NCI-H1436 treated with DMSO at 0.1 percent for 48 hours (cell line): ENCODE measurements around the gene BMPR2.
"Not testable (repeated sequence)": the region's sequence is repeated elsewhere in the genome, so short reads cannot be mapped to it uniquely, and the experiment has no call there.

Experiments
- DNase-seq: peaks from one replicate; lab custom pipeline; 2025; lab: John Stamatoyannopoulos, UW

BMPR2 gene

DNA sequence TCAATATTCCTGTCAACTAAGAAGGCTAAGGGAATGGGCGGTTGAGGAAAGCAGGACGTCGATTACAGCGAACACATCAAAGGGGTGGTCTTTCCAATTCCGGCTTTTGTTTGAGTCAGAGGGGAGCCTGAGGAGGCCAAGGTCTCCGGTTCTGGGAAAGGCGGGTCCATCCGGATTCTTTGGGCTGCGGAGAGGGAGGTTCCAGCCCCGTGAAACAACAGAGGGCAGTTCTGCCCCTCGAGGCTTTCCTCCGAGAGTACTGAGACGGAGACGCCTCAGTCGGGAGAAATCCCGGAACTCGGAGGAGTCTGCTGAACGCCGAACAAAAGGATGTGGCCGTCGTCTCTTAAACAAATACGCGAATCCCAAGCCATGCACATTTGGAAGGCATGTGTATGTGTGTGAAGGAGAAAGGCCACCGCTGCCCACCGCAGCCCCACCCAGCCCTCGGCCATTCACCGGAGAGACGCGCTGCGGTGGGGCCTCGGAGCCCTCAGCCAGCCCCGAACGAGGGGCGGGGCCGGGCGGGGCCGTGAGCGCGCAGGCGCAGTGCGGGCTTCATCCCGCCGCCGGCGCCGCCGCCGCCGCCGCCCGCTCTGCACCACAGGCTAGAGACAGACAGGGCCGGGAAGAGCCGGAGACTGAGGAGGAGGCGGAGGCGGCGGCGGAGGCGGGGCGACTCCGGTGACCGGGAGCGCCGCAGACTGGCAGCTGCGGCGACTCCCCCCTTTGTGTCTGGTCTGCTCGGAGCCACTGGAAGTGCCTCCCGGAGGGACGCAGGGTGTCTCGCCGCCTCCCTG is at the start of gene BMPR2:
TSS of gene BMPR2 (plus strand) at position 719 of the 800 bp plus-strand sequence. CDS start 1,148 bp downstream, outside the sequence.
- DNase-seq, result peak; percentile 47

DNA sequence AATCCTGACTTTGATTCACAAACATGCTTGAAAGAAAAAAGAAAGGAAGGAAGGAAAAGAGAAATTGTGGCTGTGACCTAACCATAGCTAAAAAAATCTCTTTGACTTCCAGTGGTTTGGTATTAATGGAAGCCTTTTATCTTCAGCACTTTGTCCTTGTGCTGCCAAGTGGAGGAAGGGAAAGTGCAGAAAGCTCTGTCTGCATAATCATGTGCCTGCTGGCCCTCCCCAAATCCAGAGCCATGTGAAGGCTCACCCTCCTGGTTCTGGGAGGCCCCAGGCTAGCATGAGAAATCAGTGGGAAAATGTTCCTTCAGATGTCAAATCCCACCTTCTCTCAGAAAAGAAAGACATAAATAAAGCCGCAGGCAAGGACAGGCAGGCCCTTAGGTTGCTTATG is 48.3 kb upstream of the BMPR2 start:
- DNase-seq, result no peak

DNA sequence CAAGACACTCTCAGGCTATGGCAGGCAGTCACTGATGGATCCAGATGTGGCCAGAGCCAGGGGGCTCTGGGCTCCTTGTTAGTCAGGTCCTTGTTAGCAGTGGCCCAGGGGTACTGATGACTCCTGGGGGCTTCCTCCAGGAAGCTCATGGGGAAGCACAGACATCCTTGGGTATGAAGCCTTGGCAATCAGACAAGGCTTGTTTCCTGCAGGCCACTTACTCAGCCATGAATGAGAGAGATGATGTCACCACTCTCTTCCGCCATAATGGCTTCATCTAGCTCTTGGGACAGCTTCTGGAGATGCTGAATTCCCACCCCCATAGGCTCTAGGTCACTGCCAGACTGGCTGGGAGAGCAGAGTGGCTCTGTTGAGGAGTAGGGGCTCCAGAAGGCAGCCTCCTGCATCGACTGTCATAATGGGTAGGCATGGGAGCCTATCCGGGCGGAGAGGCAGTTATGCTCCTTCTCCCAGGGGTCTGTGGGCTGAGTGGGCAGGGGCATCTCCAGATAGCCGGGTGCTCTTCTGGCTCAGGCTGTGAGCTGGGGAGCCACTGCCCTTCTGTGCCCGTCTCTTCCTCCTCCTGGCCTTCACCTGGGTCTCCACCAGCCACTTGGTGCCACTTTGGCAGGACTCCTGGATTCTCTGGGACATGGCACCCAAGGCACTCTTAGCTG is 40.2 kb upstream of the BMPR2 start:
- no peak for DNase-seq

DNA sequence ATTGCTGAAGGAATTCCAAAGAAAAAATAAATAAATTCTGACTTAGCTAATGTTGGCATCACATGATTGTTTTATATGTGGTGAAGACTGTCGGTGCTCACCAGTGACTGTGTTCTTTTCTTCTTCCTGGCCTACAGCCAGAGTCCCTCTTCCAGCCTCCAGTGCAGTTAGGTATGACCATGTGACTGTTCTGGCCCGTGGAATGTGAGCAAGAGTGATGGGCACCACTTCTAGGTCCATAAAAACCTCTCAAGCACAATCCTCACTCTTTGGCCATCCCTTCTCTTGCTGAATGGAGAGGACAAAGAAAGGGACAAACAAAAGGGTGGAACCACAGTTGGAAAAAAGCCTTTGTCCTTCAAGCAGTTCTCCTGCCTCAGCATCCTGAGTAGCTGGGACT is 39.0 kb upstream of the BMPR2 start:
- DNase-seq, result no peak

DNA sequence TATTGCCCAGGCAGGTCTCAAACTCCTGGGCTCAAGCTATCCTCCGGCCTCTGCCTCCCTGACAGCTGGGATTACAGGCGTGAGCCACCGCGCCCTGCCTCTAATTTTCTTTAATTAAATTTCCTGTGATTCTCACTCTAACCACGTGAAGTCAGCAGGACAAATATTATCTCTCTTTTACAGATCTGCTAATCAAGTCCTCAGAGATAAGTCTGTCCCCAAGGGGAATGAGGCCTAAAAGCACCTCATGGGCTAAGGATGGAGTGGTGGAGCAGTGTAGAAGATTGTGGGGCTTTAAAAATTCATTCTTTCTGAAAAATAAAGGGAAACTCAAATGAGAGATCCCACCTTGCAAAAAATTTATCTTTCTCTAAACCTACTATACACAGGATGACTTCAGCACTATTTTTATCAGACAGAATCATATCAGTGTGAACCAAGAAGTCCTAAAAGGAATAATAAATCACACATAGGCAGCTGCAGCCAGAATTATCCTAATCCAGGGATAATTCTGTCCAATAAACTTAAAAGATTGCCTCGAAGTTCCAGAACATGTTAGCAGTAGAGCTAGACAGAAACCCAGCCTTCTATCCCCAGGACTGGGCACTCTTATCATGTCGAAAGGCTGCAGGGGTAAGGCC is 38.3 kb upstream of the BMPR2 start:
- no peak for DNase-seq

DNA sequence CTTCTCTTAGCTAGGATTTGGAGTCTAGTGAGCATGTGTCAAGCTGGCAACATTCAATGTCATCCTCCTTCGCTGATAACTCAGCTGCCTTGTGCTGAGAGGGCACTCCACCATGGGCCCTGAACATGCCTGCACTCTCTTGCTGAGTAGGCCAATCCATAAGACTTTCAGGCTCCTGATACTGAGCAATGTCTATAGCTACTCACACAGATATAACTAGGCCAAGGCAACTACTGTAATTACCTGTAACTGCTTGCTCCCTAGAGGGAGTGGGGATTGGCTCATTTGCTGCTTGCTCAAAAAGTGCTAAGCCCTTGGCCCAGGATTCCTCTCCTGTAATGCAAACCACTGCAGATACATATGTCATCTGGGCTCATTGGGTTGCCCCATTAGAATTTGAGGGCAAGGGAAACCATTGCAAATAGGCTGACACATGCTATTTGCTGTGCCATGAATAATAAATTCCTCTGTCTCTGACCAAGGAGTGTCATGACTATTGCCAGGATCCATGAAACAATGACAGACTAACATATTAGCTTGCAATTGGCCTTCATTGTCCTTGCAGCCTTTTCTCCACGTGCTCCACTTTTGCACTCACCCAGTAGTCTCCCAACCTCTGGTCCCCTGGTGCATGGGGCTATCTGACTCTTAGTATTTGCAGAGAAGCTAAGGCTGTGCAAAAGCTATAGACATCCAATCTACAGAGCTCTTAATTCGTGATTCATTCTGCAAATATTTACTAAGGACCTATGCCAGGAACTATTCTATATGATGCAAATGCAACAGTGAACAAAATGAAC is 36.9 kb upstream of the BMPR2 start:
- no peak for DNase-seq

DNA sequence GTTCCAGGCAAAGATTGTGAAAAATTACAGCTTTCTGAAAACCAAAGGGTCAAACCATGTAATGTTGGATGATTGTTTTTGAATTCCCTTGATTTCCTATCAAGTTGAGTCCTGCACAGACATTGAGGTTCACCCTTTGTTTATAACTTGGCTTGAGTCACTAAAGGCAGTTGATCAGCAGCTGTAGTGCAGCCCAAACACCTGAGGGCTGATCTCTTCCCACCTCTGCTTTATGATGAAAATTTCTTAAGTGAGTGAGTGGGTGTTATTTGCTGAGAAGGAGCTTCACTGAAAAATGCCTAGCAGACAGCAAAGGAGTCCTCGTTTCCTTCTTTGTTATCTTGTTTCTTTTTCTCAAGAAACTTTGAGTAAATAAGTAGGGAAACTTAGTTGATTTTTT is 31.9 kb upstream of the BMPR2 start:
- no peak for DNase-seq

DNA sequence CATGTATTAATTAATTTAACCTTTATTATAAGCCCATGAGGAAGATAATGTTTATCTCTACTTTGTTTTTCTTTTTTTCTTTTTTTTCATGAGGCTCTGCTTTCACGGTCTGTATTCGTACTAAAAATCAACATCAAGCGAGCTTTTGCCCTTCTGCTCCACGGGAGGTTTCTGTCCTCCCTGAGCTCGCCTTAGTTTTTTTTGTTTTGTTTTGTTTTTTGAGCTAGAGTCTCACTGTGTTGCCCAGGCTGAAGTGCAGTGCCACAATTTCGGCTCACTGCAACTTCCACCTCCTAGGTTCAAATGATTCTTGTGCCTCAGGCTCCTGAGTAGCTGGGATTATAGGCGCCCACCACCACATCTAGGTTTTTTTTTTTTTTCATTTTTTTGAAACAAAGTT is 29.9 kb upstream of the BMPR2 start:
- no peak for DNase-seq

DNA sequence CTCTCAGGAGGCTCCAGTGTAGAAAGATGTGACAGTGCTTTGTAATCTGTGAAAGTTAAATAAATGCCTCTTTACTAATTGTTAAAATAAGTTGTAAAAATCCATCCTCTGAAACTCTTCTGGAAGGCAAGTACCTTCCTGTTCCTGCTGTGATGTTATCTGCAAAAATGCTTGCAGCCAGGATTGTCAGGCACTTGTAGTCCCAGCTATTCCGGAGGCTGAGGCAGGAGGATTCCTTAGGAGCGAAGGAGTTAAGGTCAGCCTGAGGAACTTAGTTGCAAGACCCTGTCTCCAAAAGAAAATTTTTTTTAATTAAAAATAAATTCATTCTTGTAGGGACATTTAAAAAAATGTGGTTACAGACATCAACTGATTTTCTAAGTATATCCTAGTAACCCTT is 22.7 kb upstream of the BMPR2 start:
- no peak for DNase-seq

DNA sequence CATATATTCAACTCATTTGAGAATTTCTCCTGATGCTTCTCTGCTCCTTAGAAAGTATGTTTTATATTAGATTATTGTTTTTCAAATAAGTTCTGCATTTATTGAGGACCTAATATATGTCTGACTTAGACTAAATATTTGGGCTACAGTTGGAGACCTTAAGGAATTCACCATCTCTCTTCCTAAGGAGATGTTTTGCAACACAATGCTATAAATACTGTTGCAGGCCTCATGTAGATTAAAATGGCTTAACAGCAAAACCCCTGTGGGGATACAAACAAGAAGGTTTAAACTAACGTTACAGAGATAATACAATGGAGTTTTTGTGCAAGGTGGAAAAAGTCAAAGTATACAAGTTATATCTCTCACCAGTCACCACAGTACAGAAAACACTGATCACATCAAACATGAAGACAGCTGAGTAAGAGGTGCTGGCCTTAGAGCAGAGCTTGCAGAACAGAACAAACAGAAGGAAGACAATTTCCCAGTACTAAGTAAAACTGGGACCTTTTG is 20.1 kb upstream of the BMPR2 start:
- DNase-seq, result no peak

DNA sequence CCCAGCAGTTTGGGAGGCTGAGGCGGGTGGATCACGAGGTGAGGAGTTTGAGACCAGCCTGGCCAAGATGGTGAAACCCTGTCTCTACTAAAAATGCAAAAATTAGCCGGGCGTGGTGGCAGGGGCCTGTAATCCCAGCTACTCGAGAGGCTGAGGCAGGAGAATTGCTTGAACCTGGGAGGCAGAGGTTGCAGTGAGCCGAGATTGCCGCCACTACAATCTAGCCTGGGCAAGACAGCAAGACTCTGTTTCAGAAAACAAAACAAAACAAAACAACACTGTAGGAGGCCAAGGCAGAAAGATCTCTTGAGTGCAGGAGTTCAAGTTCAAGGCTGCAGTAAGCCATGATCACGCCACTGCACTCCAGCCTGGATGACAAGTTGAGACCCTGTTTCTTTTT is 17.2 kb upstream of the BMPR2 start:
- DNase-seq, result not testable (repeated sequence)

DNA sequence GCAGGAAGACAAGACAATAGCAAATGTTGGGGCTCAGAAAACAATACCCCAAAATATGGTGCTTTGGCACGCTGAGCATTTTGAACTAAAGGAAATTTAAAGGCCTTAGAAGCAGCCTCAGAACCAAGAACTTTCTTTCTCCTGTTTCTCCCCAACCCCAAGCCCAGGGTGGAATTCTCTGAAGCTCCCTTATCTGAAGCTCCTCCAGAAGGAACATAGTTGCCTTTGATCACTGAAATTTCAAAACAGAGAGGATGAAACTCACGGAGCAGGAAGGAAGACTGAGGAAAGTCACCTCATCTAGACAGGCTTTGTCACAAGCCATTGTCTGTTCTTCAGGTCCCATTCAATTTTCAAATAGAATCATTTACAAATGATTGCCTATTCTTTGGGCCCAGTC is 15.5 kb upstream of the BMPR2 start:
- DNase-seq, result no peak

DNA sequence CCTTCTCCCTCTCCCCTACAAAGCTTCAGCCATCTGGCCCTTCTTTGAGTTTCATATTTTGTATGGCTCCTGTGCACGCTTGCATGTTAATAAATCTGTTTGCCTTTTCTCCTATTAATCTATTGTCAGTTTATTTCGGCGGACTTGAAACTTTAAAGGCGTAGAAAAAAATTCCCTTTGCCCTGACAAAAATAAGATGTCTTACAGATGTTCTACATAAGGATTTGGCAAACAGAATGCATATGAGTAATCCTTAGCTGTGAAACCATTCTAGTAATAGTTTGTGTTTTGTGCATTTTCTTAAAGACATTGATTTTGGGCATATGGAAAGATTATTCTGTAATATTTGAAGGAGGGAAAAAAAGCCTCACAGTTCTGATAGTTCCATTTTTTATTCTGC is 15.0 kb upstream of the BMPR2 start:
- no peak for DNase-seq

DNA sequence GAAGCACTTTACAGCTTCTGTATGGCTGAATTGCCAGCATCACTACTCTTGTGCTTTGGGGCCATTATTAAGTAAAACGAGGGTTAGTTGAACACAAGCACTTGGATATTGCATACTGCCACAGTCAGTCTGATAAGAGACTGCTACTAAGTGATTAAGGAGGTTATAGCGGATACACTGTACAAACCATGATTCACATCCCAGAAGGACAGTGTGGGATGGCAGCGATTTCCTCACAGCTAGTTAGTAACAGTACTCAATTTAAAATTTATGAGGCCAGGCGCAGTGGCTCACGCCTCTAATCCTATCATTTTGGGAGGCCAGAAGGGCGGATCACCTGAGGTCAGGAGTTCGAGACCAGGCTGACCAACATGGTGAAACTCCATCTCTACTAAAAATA is 2.6 kb upstream of the BMPR2 start:
- no peak for DNase-seq

DNA sequence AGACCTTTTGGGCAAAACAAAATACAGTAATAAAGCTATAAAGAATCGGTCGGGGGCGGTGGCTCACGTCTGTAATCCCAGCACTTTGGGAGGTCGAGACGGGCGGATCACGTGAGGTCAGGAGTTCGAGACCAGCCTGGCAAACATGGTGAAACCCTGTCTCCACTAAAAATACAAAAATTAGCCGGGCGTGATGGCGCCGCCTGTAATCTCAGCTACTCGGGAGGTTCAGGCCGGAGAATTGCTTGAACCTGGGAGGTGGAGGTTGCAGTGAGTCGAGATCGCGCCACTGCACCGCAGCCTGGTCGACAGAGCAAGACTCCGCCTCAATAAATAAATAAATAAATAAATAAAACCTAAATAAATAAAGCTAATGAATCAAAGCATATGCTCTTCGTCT is 1.7 kb upstream of the BMPR2 start:
- not testable (repeated sequence) for DNase-seq

DNA sequence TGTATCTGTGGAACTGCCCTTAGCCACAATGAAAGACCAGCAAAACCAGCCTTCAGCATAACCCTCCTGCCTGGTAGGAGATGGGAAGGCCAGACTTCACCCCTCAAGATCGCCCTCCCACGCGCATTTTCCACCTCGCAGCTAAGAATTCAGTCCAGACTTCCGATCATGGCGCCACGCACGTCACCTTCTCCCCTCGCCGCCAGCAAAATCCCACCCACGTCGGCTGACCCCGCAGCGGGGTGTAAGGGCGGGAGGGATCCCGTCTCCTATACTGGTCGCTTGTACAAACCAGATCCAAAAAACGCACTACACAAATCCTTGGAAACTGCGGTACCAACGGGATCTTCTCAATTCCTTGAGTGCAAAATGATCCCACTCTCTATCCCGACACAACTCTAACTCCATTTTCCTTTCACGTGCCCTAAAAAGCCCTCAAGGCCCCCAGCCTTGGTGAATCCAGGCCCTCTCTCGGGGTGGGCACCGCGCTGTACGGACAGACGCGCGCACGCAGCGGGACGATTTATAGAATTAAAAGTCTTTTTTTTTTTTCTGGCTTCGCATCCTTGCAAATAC is 1.0 kb upstream of the BMPR2 start:
- no peak for DNase-seq

DNA sequence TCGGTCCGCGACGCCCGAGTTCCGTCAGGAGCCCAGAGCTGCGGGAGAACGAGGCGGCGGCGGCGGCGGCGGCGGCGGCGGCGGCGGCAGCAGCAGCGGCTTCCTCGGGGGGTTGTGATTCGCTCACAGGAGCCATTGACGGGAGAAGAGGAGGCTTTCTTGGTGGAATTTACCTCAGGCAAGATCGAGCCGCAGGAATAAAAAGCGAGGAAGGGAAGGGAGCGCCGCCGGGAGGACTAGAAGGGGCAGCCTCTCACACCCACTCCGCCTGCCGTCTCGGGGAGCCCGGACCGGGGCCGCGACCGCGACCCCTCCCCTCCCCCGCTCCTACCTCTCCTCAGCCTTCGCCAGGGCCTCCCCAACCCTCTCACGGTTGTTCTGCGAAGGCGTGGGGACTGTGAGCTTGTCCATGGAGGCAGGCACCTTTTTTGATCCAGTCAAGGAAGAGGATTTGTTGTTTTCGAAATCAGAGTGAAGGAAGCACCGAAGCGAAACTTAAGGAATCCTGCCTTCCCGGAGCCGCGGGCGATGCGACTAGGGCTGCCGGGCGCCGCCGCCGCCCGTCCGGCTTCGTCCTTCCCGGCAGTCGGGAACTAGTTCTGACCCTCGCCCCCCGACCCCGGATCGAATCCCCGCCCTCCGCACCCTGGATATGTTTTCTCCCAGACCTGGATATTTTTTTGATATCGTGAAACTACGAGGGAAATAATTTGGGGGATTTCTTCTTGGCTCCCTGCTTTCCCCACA is 506 bp downstream of the BMPR2 start:
- DNase-seq, result no peak

DNA sequence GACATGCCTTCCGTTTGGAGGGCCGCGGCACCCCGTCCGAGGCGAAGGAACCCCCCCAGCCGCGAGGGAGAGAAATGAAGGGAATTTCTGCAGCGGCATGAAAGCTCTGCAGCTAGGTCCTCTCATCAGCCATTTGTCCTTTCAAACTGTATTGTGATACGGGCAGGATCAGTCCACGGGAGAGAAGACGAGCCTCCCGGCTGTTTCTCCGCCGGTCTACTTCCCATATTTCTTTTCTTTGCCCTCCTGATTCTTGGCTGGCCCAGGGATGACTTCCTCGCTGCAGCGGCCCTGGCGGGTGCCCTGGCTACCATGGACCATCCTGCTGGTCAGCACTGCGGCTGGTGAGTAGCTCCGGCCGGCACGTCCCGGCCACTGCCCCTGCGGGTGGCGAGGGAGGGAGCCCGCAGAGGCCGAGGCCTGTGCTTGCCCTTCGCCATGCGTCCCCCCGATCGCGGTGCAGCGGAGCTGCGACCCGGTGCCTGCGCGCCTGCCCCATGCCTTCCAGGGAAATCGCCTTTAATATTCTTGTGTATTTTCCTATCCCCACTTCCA is 1.2 kb downstream of the BMPR2 start:
- DNase-seq, result no peak

DNA sequence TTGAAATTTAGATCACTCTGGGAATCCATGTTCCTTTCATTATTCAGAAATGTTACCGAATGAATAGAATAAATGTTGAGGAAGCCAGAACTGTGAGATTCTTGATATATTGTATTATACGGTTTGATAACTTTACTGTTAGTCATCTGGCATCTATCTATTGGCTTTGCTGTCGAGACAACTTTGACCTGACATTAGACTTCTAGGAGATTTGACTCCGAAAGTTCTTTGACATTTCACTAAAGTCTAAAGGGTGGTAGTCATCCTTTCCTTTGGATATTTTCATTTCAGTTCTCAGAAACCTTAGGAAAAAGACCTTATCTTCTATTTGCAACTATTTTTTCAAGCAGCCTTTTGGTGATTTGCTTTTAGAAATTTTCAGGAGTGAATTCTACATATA is 1.9 kb downstream of the BMPR2 start:
- no peak for DNase-seq

DNA sequence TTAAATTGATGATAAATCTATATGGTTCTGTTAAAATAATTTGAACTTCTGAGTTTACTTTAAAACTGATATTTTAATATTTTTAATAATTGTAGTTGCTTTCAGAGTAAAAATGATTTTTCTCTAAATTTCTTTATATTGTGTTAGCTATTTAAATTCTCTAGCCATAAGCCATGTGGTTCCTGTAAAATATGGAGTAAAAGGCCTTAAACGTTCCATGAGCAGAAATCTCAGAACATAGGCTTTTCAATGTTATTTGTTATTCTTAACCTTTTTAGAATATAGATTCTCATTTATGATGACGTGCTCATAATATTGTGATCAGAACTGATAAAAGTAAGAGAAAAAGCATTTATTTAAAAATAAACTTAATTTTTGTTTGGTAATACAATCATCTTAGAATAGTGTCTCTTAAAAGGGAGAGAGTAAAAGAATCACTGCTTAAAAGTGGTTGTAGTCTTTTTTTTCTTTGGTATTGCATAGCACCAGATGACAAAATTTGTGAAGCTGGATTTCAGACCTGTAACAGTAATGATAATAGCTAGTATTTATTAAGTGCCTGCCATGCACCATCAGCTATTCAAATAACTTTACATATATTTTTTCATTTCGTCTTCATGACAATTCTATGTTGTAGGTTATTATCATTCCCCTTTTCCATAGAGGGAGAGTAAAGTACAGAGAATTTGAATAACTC is 2.7 kb downstream of the BMPR2 start:
- no peak for DNase-seq
